MG63 (cell line): ENCODE results near the gene DUSP22. TPM values are rescaled to one million over a fixed set of nuclear protein-coding genes. Genes with fewer than 3 reads are reported as not detected.
A peak's percentile ranks its signal among the peaks of the same experiment; 100 is the strongest.

Experiments used
- DNase-seq: peaks from one replicate; pipeline ENCODE4 v3.0.0-alpha.2; 2020
- H3K27me3 ChIP-seq: fragments of 250-450 bp; sonication (Bioruptor Pico); 2 replicates; pipeline ENCODE4 v1.5.1; 2020; ENCODE audit warnings: mild to moderate bottlenecking, moderate library complexity
- H3K36me3 ChIP-seq: fragments of 250-450 bp; sonication (Bioruptor Pico); 2 replicates; pipeline ENCODE4 v1.5.1; 2020; ENCODE audit warnings: mild to moderate bottlenecking, moderate library complexity
- H3K4me3 ChIP-seq: fragments of 250-450 bp; sonication (Bioruptor Pico); 2 replicates; pipeline ENCODE4 v1.5.1; 2020; ENCODE audit warnings: mild to moderate bottlenecking, moderate library complexity
- H3K9me3 ChIP-seq: fragments of 250-450 bp; sonication (Bioruptor Pico); 2 replicates; pipeline ENCODE4 v1.5.1; 2020; ENCODE audit warnings: mild to moderate bottlenecking, moderate library complexity
- total RNA-seq: library from RNA; depleted of rRNA; stranded (reverse); fragments of >200 nt; shearing (Covaris generic); gene quantifications from 2 replicates; pipeline ENCODE4 v1.2.3, GENCODE V29; 2014; ENCODE audit warnings: low replicate concordance

The DUSP22 gene
- total RNA-seq, 1 experiment from 2014 or later: 4.5 TPM

- no peaks in the 10 kb centered on the region for H3K36me3 ChIP-seq
- H3K9me3 ChIP-seq: no peaks in the 10 kb centered on the region; the same call in 1 of the 2 replicates
- H3K4me3 ChIP-seq: no peak overlapping the region
- no peak for DNase-seq
- H3K27me3 ChIP-seq: peaks cover 9% of the 10 kb centered on the region
Measured at GRCh38 chr6:380234-381218, 88.2 kb downstream of the DUSP22 start.

- Histone ChIP-seq H3K36me3 (no peaks in the 10 kb centered on the region), H3K4me3 (no peak overlapping the region), H3K27me3 (peaks cover 9% of the 10 kb centered on the region), H3K9me3 (no peaks in the 10 kb centered on the region; the same call in 1 of the 2 replicates)
- DNase-seq: no peak
Measured at GRCh38 chr6:381742-382461, 89.6 kb downstream of the DUSP22 start.

GRCh38 chr6:382883-383810, 90.9 kb downstream of the DUSP22 start:
- Histone ChIP-seq H3K36me3 (no peaks in the 10 kb centered on the region), H3K9me3 (no peaks in the 10 kb centered on the region), H3K4me3 (no peak overlapping the region), H3K27me3 (peaks cover 9% of the 10 kb centered on the region)
- no peak for DNase-seq

GRCh38 chr6:383856-384255, 91.6 kb downstream of the DUSP22 start:
- Histone ChIP-seq H3K9me3 (no peaks in the 10 kb centered on the region), H3K36me3 (no peaks in the 10 kb centered on the region), H3K4me3 (no peak overlapping the region), H3K27me3 (peaks cover 9% of the 10 kb centered on the region)
- no peak for DNase-seq

- Histone ChIP-seq H3K36me3 (no peaks in the 10 kb centered on the region), H3K27me3 (peaks cover 7% of the 10 kb centered on the region), H3K4me3 (no peak overlapping the region), H3K9me3 (no peaks in the 10 kb centered on the region)
- no peak for DNase-seq
Measured at GRCh38 chr6:384898-385297, 92.6 kb downstream of the DUSP22 start.

GRCh38 chr6:385614-386013, 93.3 kb downstream of the DUSP22 start:
- no peak for DNase-seq
- H3K4me3 ChIP-seq: no peak overlapping the region
- no peaks in the 10 kb centered on the region for H3K9me3 ChIP-seq
- peaks cover 11% of the 10 kb centered on the region for H3K27me3 ChIP-seq
- no peaks in the 10 kb centered on the region for H3K36me3 ChIP-seq

- Histone ChIP-seq H3K9me3 (no peaks in the 10 kb centered on the region), H3K36me3 (no peaks in the 10 kb centered on the region), H3K27me3 (peaks cover 13% of the 10 kb centered on the region), H3K4me3 (no peak overlapping the region)
- DNase-seq: no peak
Measured at GRCh38 chr6:386688-387266, 94.5 kb downstream of the DUSP22 start.

- Histone ChIP-seq H3K27me3 (peaks cover 17% of the 10 kb centered on the region), H3K36me3 (no peaks in the 10 kb centered on the region), H3K9me3 (no peaks in the 10 kb centered on the region), H3K4me3 (no peak overlapping the region)
- DNase-seq: peak; percentile 66
Measured at GRCh38 chr6:387293-387741, 95.0 kb downstream of the DUSP22 start.

GRCh38 chr6:388202-388903, 96.1 kb downstream of the DUSP22 start:
- Histone ChIP-seq H3K36me3 (no peaks in the 10 kb centered on the region), H3K27me3 (peaks cover 26% of the 10 kb centered on the region)
- no peak for DNase-seq

GRCh38 chr6:389143-389542, 96.9 kb downstream of the DUSP22 start:
- Histone ChIP-seq H3K4me3 (no peak overlapping the region), H3K9me3 (no peaks in the 10 kb centered on the region), H3K27me3 (peaks cover 34% of the 10 kb centered on the region), H3K36me3 (no peaks in the 10 kb centered on the region)
- no peak for DNase-seq

More at GRCh38 chr6:388202-388903, 96.1 kb downstream of the DUSP22 start:
- H3K9me3 ChIP-seq: no peaks in the 10 kb centered on the region
- no peak overlapping the region for H3K4me3 ChIP-seq

- Histone ChIP-seq H3K36me3 (no peaks in the 10 kb centered on the region), H3K27me3 (peaks cover 35% of the 10 kb centered on the region), H3K9me3 (no peaks in the 10 kb centered on the region), H3K4me3 (no peak overlapping the region)
- DNase-seq: no peak
Measured at GRCh38 chr6:389622-390021, 97.3 kb downstream of the DUSP22 start.

GRCh38 chr6:390914-391558, 98.7 kb downstream of the DUSP22 start:
- DNase-seq: no peak
- Histone ChIP-seq H3K4me3 (no peak overlapping the region), H3K36me3 (no peaks in the 10 kb centered on the region)

GRCh38 chr6:391559-392440, 99.5 kb downstream of the DUSP22 start, which contains the start of gene IRF4:
Gene IRF4, plus strand, starts transcription at chr6:391752. Its CDS starts 1,401 bp downstream, at chr6:393153.
- Histone ChIP-seq H3K36me3 (no peaks in the 10 kb centered on the region), H3K9me3 (no peaks in the 10 kb centered on the region), H3K27me3 (peaks cover 35% of the 10 kb centered on the region), H3K4me3 (no peak within 1 kb of the TSS)
- DNase-seq: no peak

More at GRCh38 chr6:390914-391558, 98.7 kb downstream of the DUSP22 start:
- no peaks in the 10 kb centered on the region for H3K9me3 ChIP-seq
- H3K27me3 ChIP-seq: peaks cover 35% of the 10 kb centered on the region
